HG03457 (cell line): ENCODE results near the gene ANKRD60.

ENCODE experiments used
- ATAC-seq: cut with Tn5 transposase; IDR thresholded peaks from one replicate; pipeline ENCODE4 v1.9.1; 2021; ENCODE audit warnings: moderate number of reproducible peaks; ENCODE audit not compliant: unreplicated experiment

ANKRD60 gene

GRCh38 chr20:58245181-58245891 is 16.9 kb upstream of the ANKRD60 start:
- ATAC-seq, result no peak

DNA sequence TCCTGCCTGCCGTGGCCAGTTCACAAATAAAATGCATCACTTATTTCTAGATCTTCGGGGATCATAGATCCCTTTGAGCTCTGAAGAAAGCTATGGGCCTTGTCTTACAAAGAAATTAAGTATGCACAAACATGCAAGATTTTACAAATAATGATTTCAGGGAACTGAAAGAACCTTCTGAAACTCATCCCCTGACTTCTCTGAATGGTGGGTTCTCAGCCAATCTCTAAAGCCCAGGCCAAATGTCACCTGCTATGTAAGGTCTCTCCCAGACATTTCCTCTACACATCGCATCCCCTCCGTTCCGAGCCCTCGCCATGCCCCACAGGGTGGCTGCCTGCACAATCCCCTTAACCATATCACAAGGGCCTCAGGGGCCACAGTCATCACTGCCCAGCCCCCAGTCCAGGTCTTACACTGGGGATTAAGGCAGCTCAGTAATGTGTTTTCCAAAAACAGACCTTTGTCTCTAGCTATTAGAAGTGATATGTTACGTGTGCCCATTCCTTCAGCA is 16.1 kb upstream of the ANKRD60 start:
- no peak for ATAC-seq

GRCh38 chr20:58243653-58244410 is 15.4 kb upstream of the ANKRD60 start:
- no peak for ATAC-seq

DNA sequence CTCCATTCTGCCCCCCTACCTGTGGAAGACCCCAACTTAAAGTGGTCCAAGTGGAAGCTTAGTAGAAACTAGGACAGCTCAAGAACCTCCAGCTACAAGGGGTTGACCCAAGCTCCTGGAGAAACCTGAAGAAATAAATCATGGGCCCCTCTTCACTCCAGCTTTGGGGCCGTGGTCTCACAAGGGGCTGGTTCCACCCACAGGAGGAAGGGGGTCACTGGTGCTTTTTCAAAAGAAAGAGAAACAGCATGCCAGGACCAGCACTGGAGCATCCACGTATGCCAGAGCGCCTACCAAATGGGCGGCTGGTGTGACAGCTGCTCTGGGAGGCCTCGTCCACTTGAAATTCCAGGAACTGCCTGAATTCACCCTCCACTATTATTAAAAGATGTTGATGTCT is 14.4 kb upstream of the ANKRD60 start:
- ATAC-seq, result no peak

- ATAC-seq, result no peak
Observed at GRCh38 chr20:58241766-58242465, 13.5 kb upstream of the ANKRD60 start.

DNA sequence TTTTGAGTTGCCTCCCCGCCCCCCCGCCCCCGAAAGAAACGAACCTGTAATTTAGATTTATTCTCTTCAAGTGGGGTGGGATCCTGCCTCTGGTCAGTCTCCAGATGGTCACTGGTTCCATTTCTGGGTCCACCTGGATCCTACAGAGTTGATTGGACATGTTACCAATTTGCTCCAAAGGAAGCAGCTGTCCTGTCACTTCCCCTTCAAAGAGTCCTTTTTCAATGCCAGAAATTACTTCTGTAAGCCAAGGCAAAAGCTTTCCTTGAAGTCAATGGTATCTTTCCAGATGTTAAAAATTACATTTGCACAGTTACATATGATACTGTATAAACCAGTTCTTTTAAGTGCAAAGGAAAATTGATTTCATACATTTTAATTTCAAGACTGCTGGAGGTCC is 12.0 kb upstream of the ANKRD60 start:
- no peak for ATAC-seq

- ATAC-seq, result no peak
Observed at GRCh38 chr20:58239216-58239615, 10.8 kb upstream of the ANKRD60 start.

DNA sequence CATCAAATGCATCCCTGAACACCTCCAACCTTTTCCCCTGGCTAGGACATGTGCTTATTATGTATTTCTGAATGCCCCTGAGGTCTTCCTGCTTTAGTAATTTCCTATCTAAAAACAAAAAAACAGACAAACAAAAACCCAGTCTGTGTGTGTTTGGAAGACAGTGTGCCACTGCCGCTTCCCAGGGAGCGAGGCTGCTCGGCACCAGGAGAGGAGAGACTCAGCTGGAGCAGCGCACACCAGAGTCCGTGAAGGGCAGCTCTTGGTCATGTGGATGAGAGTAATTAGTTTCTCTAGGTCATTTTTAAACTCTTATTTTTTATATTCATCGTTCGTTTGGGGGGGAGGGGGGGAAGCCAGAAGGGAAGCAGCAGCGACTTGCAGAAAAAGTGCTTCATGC is 10.0 kb upstream of the ANKRD60 start:
- no peak for ATAC-seq

DNA sequence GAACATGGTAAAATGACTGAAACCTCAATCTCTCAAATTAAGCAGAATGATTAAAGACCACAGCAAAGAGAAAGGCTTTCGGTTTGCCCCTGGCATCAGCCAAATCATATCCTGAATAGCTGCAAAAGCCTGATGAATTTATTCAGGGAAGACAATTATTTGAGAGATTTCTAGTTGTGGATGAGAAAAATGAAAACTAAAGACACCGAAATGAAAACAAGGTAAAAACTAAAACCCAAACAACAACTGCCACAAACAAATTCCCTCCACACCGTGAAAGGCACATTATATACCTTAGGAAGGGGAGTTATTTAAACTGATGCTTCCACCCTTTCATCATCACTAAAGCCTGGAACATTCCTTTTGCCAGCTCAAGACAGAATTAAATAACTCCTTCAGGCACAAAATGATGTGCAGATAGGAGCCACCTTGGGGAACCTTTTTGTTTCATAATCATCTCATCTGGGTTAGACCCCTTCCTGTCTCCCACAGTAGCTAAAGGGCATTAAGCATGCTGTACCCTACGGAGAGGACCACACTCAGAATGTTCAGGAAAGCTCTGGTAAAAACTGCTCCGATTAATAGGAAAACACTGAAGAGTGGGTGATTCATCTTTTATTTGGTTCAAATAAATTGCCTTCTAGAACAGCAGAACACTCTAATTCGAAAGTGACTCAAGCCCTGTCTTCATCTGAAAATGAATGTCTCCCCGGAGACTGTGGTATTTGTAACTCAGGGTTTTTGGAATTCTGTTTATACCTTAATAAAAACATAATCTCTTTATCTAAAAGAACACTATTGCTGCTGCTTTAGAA is 9.1 kb upstream of the ANKRD60 start:
- ATAC-seq, result no peak

DNA sequence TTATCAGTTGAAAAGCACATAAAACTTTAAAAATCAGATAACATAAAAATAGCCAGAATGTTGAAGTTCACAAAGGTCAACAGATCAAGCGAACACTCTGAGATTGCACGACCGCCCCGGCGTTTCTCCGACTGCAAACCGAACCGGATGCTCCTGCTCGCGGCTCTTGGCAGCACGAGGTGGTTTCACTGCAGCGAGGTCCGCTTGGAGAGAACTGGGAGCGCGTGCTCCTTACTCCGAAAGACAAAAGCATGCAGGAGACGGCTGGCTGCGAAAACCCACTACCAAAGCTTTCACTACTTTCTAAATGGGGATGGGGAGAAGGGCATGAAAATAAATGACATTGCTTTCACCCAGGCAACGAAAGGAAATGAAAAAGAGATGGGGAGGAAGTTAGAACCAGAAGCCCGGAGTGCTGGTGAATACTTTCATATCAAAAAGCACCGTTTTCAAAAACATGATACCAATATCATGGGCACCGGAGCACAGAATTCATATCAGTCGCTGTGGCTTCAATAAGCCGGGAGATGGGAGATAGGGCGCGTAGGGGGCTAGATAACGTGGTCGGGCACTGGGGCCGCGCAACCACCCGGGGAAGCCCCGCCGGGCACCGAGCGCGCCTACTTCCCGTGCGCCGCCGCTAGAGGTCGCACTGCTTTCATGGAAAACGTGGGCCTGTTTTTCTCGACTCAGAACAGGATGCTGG is 8.3 kb upstream of the ANKRD60 start:
- peak; percentile 49 for ATAC-seq

GRCh38 chr20:58235010-58235409 is 6.6 kb upstream of the ANKRD60 start:
- no peak for ATAC-seq

DNA sequence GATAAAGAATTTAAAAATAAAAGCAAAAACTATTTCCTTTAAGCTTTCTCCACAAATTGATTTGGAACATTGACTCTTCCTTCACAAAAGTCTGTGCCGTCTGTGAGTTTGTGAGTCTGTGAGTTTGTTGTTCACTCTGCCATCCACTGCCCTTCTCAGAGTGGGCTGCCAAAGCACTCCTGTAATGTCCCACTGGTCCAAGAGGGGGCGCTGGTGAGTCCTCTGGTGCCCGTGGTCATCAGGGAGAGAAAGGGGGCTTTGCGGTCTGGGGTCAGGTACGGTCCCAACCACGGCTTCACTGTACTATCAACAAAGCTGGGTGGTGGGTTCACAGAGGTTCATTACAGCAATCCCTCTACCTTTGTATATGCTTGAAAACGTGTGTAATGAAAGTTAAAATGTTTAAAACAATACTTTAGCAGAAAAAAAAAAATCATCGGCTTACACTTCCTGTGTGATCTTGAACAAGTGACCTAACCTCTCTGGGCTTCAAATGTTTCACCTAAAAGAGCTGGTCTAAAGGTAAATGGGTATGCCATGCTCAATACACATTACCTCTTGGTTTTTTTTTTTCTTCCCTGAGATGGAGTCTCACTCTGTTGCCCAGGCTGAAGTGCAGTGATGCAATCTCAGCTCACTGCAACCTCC is 5.6 kb upstream of the ANKRD60 start:
- no peak for ATAC-seq

DNA sequence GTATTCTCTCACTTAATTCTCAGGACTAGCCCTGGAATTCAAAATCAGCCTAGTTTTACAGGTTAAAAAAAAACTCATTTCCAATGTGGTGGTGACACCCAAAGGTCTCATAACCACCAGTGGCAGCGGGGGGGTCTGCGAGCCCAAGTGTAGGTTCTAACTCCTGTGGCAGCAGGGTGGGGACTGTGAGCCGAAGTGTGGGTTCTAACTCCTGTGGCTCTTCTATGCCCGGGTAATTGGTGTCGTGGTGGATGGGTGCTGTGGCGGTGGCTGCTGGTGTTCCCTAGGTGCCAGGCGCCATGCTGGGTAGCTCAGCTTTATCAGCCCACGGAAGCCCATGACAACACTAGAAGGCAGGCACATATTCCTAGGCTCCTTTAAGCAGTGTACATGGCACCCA is 4.9 kb upstream of the ANKRD60 start:
- ATAC-seq, result no peak

DNA sequence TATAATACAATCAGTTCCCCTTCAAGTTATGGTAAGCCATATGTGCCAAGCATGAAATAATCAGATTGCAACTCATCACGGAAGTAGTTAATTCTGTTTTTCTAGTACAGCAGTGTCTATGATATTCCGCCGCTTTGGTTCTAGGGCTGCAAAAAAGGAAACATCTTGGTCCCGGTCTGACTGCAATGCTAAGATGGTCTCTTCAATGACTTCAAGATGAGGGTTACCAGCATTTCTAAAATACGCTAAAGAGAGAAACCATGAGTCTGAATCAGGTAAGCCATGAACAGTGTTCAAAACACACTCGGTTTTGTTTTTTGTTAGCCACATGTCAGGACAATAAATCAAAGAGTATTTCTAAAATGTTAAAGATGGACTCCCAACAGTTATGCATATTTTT is 3.2 kb upstream of the ANKRD60 start:
- no peak for ATAC-seq

- no peak for ATAC-seq
Observed at GRCh38 chr20:58229198-58229798, 845 bp upstream of the ANKRD60 start.

- ATAC-seq, result no peak
Observed at GRCh38 chr20:58228103-58228483, 360 bp downstream of the ANKRD60 start.

DNA sequence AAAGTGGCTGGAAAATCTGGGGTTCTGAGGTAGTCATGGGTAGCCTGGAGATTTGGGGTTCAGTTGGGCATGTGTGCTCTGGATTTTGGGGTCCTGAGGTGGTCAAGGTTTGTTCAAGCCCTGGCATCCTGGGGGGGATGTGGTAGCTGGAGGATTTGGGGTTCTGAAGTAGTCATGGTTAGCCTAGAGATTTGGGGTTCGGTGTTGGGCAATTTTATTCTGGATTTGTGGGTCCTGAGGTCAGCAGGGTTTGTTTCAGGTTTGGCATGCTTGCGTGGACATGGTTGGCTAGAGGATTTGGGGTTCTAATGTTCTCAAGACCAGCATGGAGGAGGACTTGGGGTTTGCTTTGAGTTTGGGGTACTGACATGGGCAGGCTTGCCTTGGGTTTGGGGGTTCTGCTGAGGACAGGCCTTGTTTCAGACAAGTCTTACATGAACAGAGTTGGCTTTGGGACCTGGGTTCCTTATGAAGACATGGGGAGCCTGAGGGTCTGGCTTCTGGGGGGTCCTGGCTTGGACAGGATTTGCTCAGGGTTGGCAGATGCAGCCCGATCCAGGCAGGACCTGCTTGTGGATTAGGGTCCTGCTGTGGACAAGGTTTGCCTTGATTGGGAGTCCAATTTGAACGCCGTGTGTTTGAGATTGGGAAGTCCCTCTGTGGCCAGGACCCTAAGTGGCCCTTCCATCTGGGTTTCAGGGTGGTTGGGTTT is 906 bp downstream of the ANKRD60 start:
- ATAC-seq, result no peak

DNA sequence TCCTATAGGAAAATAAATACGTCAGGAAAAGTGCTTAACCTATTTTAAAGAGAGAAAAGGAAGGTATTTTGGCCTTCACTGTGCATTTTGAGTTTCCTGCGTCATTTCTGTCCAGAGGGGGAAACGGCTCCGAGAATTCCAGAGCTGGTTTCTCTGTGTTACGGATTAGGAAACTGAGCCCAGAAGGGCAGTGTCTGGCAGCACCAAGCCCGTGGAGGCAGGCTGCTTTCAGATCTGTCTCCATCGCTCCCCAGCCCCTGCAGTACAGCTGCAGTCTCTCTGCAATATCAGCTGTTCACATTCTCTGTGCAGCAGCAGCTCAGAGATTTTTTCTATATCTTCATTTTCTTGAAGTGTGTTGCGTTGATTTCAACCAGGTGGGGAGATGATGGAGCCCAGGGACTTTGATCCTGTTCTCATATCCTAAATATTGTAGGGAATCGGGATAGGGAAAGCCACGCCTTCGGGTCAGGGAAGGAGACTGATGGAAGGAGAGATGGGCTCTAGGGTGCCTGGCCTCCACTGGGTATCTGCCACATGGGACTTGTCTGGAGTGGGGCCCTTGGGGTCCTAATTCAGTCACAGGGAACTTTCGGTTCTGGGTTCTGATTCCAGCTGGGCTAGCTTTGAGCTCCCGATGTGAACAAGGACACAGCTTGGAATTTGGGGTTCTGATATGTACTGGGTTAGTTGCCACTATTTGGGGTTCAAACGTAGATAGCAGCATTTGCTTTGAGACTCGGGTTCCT is 2.8 kb downstream of the ANKRD60 start:
- ATAC-seq, result no peak
